ENCODE data around the gene KLF16.

Gene KLF16

DNA sequence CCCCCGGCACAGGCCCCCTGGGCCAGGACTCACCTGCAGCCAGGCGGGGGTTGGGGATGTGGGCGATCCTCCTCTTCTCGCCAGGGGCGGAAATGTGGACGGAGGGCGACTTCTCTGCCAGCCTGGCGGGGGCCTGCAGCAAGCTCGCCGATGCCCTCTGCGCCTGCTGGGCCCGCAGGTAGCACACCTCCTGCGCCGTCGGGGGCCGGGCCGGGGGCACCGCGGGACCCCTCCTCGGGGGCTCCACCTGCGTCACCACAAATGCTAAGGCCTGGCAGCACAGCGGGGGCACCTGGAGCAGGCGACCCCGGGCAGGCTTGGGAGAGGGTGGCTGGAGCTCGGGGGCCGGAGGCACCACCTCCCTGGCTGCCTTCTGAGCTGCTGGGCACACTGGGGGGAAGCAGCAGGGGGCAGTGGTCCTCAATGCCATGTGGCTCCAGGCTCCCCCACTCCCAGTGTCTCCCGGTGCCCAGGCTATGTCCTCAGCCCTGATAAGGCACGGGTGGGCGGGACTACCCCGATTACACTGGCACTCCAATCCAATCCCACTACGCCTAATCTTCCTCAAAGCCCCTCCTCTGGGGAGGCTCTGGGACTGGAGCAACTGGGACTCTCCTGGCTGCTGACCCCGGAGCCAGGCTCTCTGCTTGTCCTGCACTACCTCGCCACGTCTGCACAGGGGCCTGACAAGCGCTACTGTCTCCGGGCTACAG lies 39.7 kb downstream of the KLF16 start:
- no peak for DNase-seq (ENCODE audit: low read depth in 2 of 2)

- no peak for DNase-seq (ENCODE audit: low read depth in 2 of 2)
Observed at GRCh38 chr19:1823020-1823419, 40.4 kb downstream of the KLF16 start.

DNA sequence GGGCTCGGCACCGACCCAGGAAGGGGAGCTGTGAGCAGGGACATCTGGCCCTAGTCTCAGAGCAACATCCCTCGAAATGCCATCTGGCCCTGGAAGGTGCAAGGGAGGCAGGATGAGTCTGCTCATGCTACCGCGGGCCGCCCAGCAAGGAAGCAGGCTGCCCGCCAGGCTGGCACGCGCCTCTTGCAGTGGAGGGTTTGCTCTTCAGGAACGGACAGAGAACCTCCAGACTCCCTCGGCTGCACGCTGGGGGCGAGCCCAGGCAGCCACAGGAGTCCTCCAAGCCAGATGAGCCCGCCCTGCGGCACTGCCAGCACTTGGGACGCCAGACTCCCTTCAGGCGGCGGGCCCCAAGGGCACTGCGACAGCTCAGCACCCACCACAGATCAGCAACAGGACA lies 41.2 kb downstream of the KLF16 start:
- DNase-seq (ENCODE audit: low read depth in 2 of 2) = no peak

DNA sequence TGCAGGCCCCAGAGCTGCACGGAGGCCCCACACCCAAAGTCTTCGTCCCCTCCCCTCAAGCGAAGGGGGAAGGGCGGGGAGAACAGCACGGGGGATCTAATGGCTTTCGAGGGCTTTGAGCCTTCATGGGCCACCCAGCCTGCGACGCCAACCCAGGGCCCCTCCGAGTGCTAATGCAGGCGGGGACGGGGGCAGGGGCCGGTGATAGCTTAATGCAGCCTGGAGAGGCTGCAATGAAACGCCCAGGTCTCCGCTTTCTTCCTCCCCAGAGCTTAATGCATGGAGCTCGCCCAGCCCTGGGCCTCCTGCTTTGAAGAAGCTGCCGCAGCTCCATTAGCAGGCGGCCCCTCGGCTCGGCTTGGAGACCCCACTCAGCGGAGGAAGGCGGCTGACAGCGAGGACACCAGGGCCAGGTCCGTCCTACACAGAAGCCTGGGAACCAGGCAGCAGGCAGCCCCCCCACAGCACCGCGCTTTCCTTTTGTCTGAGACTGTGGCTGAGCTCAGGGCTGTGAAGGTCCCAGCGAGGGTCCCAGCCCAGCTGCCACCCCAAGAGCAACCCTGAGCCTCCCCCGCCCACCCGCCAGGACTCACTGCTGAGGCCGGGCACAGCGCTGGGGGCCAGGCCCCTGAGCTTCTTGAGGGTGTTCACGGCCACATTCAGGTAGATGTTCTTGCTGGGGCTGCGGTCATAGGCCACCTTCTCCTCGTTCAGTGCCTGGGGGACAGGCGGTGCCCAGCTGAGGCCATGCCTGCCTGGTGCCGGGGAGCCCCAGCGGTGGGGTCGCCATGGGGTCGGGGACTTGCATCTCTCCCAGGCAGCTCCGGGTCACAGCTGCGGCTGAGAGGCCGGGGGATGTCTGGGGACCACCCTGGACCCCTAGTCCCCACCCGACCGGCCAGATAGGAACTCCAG lies 43.8 kb downstream of the KLF16 start:
- no peak for DNase-seq (ENCODE audit: low read depth in 2 of 2)

DNA sequence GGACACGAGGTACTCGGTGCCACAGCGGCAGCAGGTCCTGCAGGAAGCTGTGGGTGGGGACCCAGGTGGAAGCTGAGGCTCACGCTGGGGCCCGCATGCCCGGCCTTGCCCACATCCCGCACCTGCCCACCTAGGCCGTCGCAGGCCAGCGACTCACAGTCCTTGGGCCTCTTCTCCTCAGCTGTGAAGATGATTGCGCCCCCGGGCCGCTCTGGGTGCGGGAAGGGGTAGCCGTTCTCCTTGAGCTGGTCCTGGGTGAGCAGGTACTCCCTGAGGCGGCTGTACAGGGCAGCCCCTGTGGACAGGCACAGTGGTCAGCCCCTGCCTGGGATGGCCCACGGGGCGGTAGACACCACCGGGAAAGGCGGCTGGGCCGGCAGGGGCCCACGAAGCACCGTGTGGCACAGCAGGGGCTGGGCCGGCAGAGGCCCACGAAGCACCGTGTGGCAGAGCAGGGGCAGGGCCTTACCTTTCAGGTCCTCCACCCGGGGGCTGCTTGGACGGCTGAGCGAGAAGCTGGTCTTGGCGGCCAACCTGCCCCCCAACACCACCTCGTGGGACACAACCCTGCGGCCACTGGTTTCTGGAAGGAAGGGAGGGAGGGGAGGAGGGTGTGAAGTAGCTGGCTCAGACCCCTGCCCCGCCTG lies 44.7 kb downstream of the KLF16 start:
- no peak for DNase-seq (ENCODE audit: low read depth in 2 of 2)

DNA sequence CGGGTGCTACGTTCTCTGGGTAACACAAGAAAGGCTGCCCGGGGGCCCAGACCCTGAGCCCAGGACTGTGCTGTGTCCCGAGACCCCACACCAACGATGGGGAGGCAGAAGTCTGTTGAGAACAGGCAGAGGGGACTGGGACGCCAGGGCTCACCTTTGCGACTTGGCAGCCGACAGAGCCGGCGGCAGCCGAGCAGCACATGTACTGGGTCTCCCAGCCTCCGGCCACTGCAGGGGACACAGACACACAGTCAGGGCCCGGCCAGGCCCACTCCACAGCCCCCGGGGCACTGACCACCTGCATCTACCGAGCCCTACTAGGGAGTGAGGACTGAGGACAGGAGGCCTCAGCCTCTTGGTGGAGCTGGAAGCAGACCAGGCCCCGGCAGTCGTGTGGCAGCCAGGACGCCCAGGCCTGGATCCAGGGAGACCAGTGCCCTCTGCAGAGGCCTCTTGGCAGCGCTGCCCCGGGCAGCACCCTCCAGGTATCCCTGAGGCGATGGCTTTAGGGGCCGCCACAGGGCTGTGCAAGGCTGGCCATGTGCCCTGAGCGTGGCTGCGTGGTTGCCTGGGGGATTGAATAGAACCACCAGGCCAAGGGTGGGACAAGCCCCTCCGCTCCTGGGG lies 45.7 kb downstream of the KLF16 start:
- DNase-seq (ENCODE audit: low read depth in 2 of 2) = no peak

- DNase-seq (ENCODE audit: low read depth in 2 of 2) = no peak
Observed at GRCh38 chr19:1816530-1817298, 46.7 kb downstream of the KLF16 start.

- no peak for DNase-seq (ENCODE audit: low read depth in 2 of 2)
Observed at GRCh38 chr19:1815605-1816529, 47.5 kb downstream of the KLF16 start.

DNA sequence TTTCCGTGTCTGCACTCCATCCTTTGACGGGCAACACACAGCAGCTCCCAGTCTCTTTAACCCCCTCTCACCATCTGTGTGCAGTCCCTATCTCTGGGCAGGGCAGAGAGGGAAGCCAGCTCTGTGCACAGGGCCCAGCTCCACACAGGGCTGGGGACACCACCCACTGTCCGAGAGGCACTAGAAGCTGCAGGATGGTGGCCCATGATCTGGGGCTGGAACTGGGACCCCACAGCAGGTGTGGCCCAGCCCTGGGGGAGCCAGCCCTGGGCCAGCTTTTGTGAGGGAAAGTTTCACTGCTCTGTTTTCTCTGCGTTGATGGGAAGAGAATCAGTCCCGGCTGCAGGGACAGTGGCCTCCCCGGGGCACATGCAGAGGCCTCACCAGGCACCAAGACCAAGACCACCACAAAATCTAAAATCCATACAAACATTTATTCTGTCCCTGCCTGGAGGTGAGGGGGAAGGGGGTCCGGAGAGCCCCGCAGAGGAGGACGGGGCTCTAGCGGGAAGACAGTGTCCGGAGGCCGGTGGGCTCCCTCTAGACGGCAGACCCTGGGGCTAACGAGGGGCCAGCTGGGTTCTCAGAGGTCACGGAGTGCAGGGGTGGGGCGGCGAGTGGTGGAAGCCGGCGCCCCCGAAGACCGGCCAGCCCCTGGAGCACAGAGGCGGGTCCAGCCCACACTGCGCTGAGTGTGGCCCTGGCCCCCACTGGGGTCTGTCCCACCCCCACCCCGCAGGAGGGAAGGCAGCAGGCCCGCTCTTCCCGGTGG lies 48.4 kb downstream of the KLF16 start:
- no peak for DNase-seq (ENCODE audit: low read depth in 2 of 2)

- no peak for DNase-seq (ENCODE audit: low read depth in 2 of 2)
Observed at GRCh38 chr19:1814391-1814790, 49.0 kb downstream of the KLF16 start.

DNA sequence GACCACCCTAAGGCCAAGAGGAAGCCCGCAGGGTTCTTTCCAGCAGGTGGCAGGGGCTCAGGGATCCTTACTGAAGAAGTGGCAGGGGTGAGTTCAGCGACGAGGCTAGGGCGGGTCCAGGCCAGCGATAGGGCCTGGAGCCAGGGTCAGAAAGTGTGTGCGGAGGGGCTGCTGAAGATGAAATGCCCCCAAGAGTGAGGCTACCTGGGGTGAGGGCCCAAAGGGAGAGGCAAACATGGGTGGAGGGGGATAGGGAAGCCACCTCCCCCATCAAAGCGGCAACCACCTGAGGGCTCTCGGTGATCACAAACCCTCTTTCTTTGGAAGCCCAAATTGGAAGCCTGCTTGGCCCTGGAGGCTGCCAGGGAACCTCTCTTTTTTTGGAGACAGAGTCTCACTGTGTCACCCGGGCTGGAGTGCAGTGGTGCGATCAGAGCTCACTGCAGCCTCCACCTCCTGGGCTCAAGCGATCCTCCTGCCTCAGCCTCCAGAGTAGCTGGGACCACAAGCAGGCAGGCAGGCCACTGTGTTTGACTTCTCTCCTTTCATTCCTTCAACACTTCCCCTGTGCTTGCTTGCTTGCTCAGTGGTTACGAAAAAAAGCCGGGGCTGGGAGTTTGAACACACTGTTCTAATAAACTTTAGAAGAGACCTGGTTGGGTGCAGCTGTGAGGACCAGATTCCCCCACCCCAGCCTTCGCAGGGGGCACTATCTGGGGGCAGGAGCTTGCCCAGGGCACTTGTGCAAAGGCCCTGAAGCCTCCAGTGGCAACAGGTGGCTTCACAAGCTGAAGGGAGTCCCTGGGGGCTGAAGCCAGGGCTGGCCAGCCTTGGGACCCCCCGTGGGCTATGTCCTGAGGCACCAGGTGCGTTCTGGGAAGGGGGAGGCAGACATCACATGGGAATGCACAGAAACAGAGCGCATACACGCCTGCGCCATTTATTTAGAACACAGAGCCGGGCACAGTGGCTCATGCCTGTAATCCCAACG lies 49.9 kb downstream of the KLF16 start:
- DNase-seq (ENCODE audit: low read depth in 2 of 2) = no peak

GRCh38 chr19:1812426-1813191 lies 50.8 kb downstream of the KLF16 start:
- DNase-seq (ENCODE audit: low read depth in 2 of 2) = peak; percentile 48 to 65

- DNase-seq (ENCODE audit: low read depth in 2 of 2) = peak in 1 of 2 donors; percentile 50
Observed at GRCh38 chr19:1811942-1812425, 51.4 kb downstream of the KLF16 start, which contains the start of gene ATP8B3. ATP8B3 (minus strand) TSS chr19:1812276; CDS start chr19:1811736, 540 bp downstream.

GRCh38 chr19:1811472-1811894 lies 51.9 kb downstream of the KLF16 start:
- DNase-seq (ENCODE audit: low read depth in 2 of 2) = peak in 1 of 2 donors; percentile 37

GRCh38 chr19:1810439-1811160 lies 52.8 kb downstream of the KLF16 start:
- DNase-seq (ENCODE audit: low read depth in 2 of 2) = no peak

DNA sequence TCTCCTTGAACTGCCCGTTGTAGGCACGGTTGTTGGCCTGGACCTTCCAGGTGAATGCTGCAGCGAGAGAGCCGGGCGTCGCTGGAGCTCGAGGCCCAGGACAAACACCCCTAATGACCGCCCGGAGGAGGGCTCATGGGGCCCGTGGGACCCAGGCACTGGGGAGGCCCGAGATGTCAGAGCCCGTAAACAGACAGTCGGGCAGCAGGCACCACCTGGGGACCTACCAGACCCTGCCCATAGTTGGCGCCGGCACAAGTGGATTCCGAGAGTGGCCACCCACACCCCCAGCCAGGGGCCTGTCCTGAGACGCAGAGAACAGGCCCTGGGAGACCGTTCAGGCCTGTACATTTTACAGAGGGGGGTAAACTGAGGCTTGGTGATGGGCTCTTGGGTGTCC lies 53.7 kb downstream of the KLF16 start:
- no peak for DNase-seq (ENCODE audit: low read depth in 2 of 2)

DNA sequence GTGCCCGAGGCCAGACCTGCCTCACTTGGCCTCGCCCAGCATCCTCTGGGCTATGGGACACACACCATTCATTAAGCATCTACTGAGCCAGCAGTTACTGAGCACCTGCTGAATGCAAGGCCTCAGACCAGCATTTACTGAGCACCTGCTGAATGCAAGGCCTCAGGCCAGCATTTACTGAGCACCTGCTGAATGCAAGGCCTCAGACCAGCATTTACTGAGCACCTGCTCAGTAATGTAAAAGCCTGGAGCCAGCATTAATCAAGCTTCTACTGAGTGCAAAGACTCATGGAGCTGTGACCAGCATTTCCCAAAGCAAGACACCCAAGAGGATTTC lies 55.0 kb downstream of the KLF16 start:
- DNase-seq (ENCODE audit: low read depth in 2 of 2) = no peak

Data from activated CD8-positive, alpha-beta memory T cell treated with anti-CD3 and anti-CD28 coated beads for 4 hours (primary cell).